Panc1 (cell line): ENCODE measurements around the gene LY6G6D. TPM values are rescaled to one million over a fixed set of nuclear protein-coding genes. Genes with fewer than 3 reads are reported as not detected.
A peak's percentile ranks its signal among the peaks of the same experiment; 100 is the strongest.

Source experiments
- ATAC-seq: fragments of 200-7000 bp; cut with Tn5 transposase; 2 replicates; pipeline ENCODE4 v1.9.1; 2020; ENCODE audit warnings: mild to moderate bottlenecking, moderate library complexity
- BruUV-seq: library from RNA; stranded (reverse); fragments of 400-500 nt; replicated peaks from 2 replicates; lab custom pipeline; 2021; lab: Mats Ljungman, UMichigan
- CTCF ChIA-PET: fragments of 300-600 bp; sonication (Branson Sonifier 250); formaldehyde crosslinking; loops from one replicate; lab custom pipeline; 2022; ENCODE audit warnings: antibody characterized with exemption; lab: Charles Lee
- POLR2A ChIA-PET: fragments of 300-600 bp; sonication (Branson Sonifier 250); formaldehyde crosslinking; loops from one replicate; lab custom pipeline; 2022; ENCODE audit warnings: antibody characterized with exemption; lab: Charles Lee
- DNase-seq: peaks from one replicate; pipeline ENCODE4 v3.0.0-alpha.2; 2010; ENCODE audit warnings: low read depth, low spot score
- H3K27ac ChIP-seq: 2 replicates; pipeline ENCODE4 v1.5.1; 2011; ENCODE audit warnings: mild to moderate bottlenecking, low read length, inconsistent platforms
- H3K27me3 ChIP-seq: fragments of 200-500 bp; sonication (Bioruptor generic); 2 replicates; pipeline ENCODE4 v1.6.0; 2014; ENCODE audit warnings: low read length, inconsistent platforms; ENCODE audit not compliant: control insufficient read depth, insufficient read depth
- H3K36me3 ChIP-seq: fragments of 200-500 bp; sonication (Bioruptor generic); 2 replicates; pipeline ENCODE4 v1.5.1; 2014; ENCODE audit warnings: inconsistent platforms, mild to moderate bottlenecking, low read length, moderate library complexity; ENCODE audit not compliant: control insufficient read depth, insufficient read depth
- H3K4me1 ChIP-seq: 2 replicates; pipeline ENCODE4 v1.5.1; 2011; ENCODE audit warnings: inconsistent platforms, mild to moderate bottlenecking, low read length, moderate library complexity; ENCODE audit not compliant: control insufficient read depth, insufficient read depth
- H3K4me3 ChIP-seq, 2 experiments: 2 replicates each; pipeline ENCODE4 v1.5.1; 2011 to 2012; ENCODE audit warnings: low read depth in 2 of 2, low read length in 2 of 2, mild to moderate bottlenecking in 2 of 2, inconsistent platforms in 1 of 2, moderate library complexity in 1 of 2
- H3K9me3 ChIP-seq: fragments of 200-500 bp; sonication (Bioruptor generic); 2 replicates; pipeline ENCODE4 v1.5.1; 2014; ENCODE audit warnings: low read depth, mild to moderate bottlenecking, inconsistent platforms, low read length, moderate library complexity; ENCODE audit not compliant: control insufficient read depth, insufficient read depth
- POLR2AphosphoS5 ChIP-seq: IDR thresholded peaks from 2 replicates; pipeline ENCODE4 v1.6.1; 2012; ENCODE audit warnings: mild to moderate bottlenecking, low read depth, low read length, moderate library complexity
- SIN3A ChIP-seq: IDR thresholded peaks from 2 replicates; pipeline ENCODE4 v1.6.1; 2012; ENCODE audit warnings: low read depth, mild to moderate bottlenecking, low read length, moderate library complexity, borderline replicate concordance; ENCODE audit not compliant: insufficient read depth
- TCF7L2 ChIP-seq: IDR thresholded peaks from 2 replicates; pipeline ENCODE4 v1.6.1; 2011; ENCODE audit warnings: mild to moderate bottlenecking, low read depth, low read length, inconsistent platforms
- in situ Hi-C: cut with HindIII; loops from 2 replicates; pipeline ENCODE4 v1.10.0; 2016; ENCODE audit warnings: low sequenced_read_pairs, low pct_unique_long_range_greater_than_20kb
- intact Hi-C: fragments of 100-400 bp; cut with micrococcal nuclease; formaldehyde crosslinking; loops from one replicate; pipeline ENCODE4 v1.10.0; 2022; ENCODE audit not compliant: unreplicated experiment
- total RNA-seq: library from RNA; stranded (reverse); gene quantifications from one replicate; pipeline ENCODE4 v1.2.1, GENCODE V29; 2021; ENCODE audit not compliant: unreplicated experiment
- TF ChIP-seq, protein P1 (sequence below): fragments of 450-650 bp; IDR thresholded peaks from 2 replicates; pipeline ENCODE4 v1.5.1; 2017; ENCODE audit warnings: mild to moderate bottlenecking
- TF ChIP-seq, protein P2 (sequence below), 2 experiments: IDR thresholded peaks; 2 replicates each; pipeline ENCODE4 v1.6.1; 2011 to 2012; ENCODE audit warnings: low read depth in 2 of 2, control low read depth in 1 of 2, low read length in 1 of 2, mild to moderate bottlenecking in 1 of 2, moderate library complexity in 1 of 2; ENCODE audit not compliant: insufficient read depth in 1 of 2

LY6G6D gene
- total RNA-seq, 1 experiment from 2014 or later, result not detected

DNA sequence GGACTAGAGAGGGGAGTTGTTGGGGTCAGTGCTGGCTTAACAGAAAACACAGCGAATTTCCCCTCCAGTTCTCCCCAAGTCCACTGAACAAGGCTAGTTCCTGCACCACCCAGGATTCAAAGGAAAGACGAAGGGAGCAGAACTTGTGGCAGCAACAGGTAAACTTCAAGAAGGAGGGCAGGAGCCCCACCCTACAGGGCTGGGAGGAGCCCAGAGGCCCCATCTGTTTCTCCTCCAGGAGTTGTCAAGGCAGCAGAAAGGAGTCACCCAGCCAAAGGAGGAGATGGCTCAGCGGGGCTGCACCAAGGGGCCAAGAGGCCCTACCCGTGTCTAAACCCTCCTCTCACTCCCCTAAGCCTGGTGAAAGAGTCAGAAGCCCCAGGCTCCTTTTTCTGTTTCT is 49.0 kb downstream of the LY6G6D start:
- no peaks in the 10 kb centered on the region for H3K27me3 ChIP-seq
- H3K4me3 ChIP-seq, result no peak overlapping the region
- H3K36me3 ChIP-seq, result no peaks in the 10 kb centered on the region
- ChIA-PET POLR2A (no interaction called here), CTCF (interaction anchor here (0.5 kb wide), 1 partner anchor 19 kb away, joined by 5 read pairs; no protein-coding TSS in a partner anchor)
- H3K4me1 ChIP-seq, result no peaks in the 10 kb centered on the region
- no peaks in the 10 kb centered on the region for H3K9me3 ChIP-seq
- TF ChIP-seq, protein P1, sequence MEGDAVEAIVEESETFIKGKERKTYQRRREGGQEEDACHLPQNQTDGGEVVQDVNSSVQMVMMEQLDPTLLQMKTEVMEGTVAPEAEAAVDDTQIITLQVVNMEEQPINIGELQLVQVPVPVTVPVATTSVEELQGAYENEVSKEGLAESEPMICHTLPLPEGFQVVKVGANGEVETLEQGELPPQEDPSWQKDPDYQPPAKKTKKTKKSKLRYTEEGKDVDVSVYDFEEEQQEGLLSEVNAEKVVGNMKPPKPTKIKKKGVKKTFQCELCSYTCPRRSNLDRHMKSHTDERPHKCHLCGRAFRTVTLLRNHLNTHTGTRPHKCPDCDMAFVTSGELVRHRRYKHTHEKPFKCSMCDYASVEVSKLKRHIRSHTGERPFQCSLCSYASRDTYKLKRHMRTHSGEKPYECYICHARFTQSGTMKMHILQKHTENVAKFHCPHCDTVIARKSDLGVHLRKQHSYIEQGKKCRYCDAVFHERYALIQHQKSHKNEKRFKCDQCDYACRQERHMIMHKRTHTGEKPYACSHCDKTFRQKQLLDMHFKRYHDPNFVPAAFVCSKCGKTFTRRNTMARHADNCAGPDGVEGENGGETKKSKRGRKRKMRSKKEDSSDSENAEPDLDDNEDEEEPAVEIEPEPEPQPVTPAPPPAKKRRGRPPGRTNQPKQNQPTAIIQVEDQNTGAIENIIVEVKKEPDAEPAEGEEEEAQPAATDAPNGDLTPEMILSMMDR, result no peak
- TF ChIP-seq SIN3A (no peak), TCF7L2 (no peak), POLR2AphosphoS5 (no peak)
- TF ChIP-seq, protein P2, sequence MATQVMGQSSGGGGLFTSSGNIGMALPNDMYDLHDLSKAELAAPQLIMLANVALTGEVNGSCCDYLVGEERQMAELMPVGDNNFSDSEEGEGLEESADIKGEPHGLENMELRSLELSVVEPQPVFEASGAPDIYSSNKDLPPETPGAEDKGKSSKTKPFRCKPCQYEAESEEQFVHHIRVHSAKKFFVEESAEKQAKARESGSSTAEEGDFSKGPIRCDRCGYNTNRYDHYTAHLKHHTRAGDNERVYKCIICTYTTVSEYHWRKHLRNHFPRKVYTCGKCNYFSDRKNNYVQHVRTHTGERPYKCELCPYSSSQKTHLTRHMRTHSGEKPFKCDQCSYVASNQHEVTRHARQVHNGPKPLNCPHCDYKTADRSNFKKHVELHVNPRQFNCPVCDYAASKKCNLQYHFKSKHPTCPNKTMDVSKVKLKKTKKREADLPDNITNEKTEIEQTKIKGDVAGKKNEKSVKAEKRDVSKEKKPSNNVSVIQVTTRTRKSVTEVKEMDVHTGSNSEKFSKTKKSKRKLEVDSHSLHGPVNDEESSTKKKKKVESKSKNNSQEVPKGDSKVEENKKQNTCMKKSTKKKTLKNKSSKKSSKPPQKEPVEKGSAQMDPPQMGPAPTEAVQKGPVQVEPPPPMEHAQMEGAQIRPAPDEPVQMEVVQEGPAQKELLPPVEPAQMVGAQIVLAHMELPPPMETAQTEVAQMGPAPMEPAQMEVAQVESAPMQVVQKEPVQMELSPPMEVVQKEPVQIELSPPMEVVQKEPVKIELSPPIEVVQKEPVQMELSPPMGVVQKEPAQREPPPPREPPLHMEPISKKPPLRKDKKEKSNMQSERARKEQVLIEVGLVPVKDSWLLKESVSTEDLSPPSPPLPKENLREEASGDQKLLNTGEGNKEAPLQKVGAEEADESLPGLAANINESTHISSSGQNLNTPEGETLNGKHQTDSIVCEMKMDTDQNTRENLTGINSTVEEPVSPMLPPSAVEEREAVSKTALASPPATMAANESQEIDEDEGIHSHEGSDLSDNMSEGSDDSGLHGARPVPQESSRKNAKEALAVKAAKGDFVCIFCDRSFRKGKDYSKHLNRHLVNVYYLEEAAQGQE (IDR thresholded peaks at IDR 0.05; ENCODE audit: insufficient read depth in 1 of 2, low read depth in 2 of 2, low read length in 1 of 2), result no peak
- intact Hi-C loops (no loop called here), in situ Hi-C loops (no loop called here)
- no peak for DNase-seq
- no peak overlapping the region for H3K27ac ChIP-seq
- no peak for ATAC-seq
- BruUV-seq, result TSS peak; percentile 64

DNA sequence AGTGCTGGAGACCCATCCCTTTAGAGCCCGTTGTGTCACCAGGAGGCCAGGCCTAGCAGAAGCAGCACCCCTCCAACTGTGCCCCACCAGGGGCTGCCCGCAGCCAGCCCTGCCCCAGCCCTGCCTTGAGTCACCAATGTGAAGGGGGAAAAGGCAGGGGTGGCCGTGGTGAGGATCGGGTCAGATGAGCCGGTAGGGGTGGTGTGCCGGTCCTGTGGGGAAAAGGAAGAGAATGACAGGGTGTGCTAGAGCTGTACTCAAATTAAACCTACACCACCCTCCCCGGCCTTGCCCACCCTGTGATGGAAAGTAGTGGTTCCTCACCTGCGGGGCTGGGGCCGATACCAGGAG is 50.4 kb downstream of the LY6G6D start:
- no peak overlapping the region for H3K4me3 ChIP-seq
- POLR2A ChIA-PET, result no interaction called here
- in situ Hi-C loops (no loop called here), intact Hi-C loops (no loop called here)
- no peak for DNase-seq
- H3K27ac ChIP-seq, result no peak overlapping the region
- ATAC-seq, result no peak
- H3K4me1 ChIP-seq, result no peaks in the 10 kb centered on the region
- no peaks in the 10 kb centered on the region for H3K36me3 ChIP-seq
- no TSS peak for BruUV-seq
- CTCF ChIA-PET, result no interaction called here
- TF ChIP-seq SIN3A, result no peak
- TF ChIP-seq, protein P2 (IDR thresholded peaks at IDR 0.05; ENCODE audit: insufficient read depth in 1 of 2, low read depth in 2 of 2, low read length in 1 of 2), result no peak
- TF ChIP-seq TCF7L2, result no peak
- TF ChIP-seq POLR2AphosphoS5, result no peak
- TF ChIP-seq, protein P1, result no peak
- no peaks in the 10 kb centered on the region for H3K9me3 ChIP-seq
- H3K27me3 ChIP-seq, result no peaks in the 10 kb centered on the region
